ENCODE data around the gene PLXNA3. TPM values are rescaled to one million over a fixed set of nuclear protein-coding genes. Genes with fewer than 3 reads are reported as not detected.

Gene PLXNA3
- total RNA-seq, 1 experiment from 2014 or later, result 36.3 TPM

DNA sequence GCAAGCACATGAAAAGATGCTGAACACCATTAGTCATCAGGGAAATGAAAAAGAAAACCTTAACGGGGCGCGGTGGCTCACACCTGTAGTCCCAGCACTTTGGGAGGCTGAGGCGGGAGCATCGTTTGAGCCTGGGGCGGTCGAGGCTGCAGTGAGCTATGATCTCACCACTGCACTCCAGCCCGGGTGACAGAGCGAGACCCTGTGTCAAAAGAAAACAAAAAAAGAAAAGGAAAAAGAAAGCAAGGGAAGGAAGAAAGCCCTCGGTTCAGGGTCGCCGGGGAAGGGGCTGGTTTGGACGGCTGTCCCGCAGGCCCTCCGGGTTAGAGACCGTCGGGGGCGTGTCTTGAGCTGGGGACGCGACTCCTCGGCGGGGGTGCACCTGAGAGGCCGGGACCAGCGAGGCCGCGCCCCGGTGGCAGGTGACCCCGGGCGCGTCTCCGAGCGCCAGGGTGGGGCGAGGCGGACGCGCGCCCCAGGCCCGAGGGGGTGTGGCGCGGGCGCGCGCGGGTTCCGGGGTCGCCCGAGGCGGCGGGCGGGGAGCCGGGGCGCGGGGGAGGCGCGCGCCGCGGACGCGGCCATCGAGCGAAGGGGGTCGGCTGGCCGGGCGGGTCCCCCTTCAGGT is 478 bp upstream of the PLXNA3 start:
- Histone ChIP-seq H3K9ac (ENCODE audit: extremely low read depth, insufficient read length, low read length) (no peak overlapping the region), H3K4me1 (ENCODE audit: insufficient read depth, low read length) (no peaks in the 10 kb centered on the region), H3K18ac (ENCODE audit: insufficient read length, low read depth, low read length) (no peak overlapping the region), H4K5ac (ENCODE audit: insufficient read length, low read depth, low read length) (no peak overlapping the region), H2BK5ac (ENCODE audit: insufficient read length, low read length) (no peak overlapping the region), H4K20me1 (ENCODE audit: control insufficient read depth, insufficient read depth, insufficient read length) (no peaks in the 10 kb centered on the region), H3K14ac (ENCODE audit: insufficient read depth, low read length) (no peak overlapping the region), H3K23me2 (ENCODE audit: insufficient read length, low read depth, low read length, poor library complexity, severe bottlenecking) (peaks cover 8% of the 10 kb centered on the region), H3K56ac (ENCODE audit: insufficient read length, low read depth, low read length) (no peak overlapping the region), H3K27ac (ENCODE audit: insufficient read length, low read depth, low read length) (no peak overlapping the region), H2BK12ac (ENCODE audit: insufficient read length, low read depth, low read length) (no peak overlapping the region), H3K79me1 (ENCODE audit: insufficient read depth, low read depth, low read length, poor library complexity, severe bottlenecking) (no peaks in the 10 kb centered on the region), H4K8ac (replicated peaks; ENCODE audit: insufficient read length, low read depth, low read length) (no peak overlapping the region), H2BK15ac (ENCODE audit: low read depth, low read length) (no peak overlapping the region), H3K79me2 (ENCODE audit: insufficient read depth, low read length) (no peaks in the 10 kb centered on the region), H3K4me2 (ENCODE audit: insufficient read depth, insufficient read length, low read length) (no peak overlapping the region), H4K91ac (ENCODE audit: insufficient read length, low read depth, low read length) (no peak overlapping the region), H3K27me3 (ENCODE audit: insufficient read depth, low read length) (no peaks in the 10 kb centered on the region; the same call in 1 of the 2 replicates), H2AFZ (ENCODE audit: low read length) (no peak overlapping the region), H3K23ac (ENCODE audit: insufficient read length, low read depth, low read length) (no peak overlapping the region), H3K4ac (ENCODE audit: low read depth, low read length) (no peak overlapping the region), H2AK5ac (ENCODE audit: insufficient read length, low read length) (no peak overlapping the region), H3T11ph (ENCODE audit: low read length) (no peak overlapping the region), H3K9me3 (ENCODE audit: control insufficient read depth, low read depth, low read length) (peaks cover 9% of the 10 kb centered on the region), H2BK120ac (ENCODE audit: low read depth, low read length, poor library complexity, severe bottlenecking) (no peak overlapping the region), H2BK20ac (ENCODE audit: low read depth, low read length, poor library complexity, severe bottlenecking) (no peak overlapping the region)
- peaks cover 0 to 7% of the 10 kb centered on the region in 2 experiments; a peak in 1 of 4 replicates for H3K4me1 Mint-ChIP-seq
- peaks cover 65 to 85% of the 10 kb centered on the region in 2 experiments for H3K9me3 Mint-ChIP-seq
- H3K36me3 Mint-ChIP-seq (ENCODE audit: insufficient read depth in 1 of 3, low read depth in 3 of 3), result peaks cover 25 to 32% (median 26%) of the 10 kb centered on the region in 3 experiments
- TF ChIP-seq, protein P1, sequence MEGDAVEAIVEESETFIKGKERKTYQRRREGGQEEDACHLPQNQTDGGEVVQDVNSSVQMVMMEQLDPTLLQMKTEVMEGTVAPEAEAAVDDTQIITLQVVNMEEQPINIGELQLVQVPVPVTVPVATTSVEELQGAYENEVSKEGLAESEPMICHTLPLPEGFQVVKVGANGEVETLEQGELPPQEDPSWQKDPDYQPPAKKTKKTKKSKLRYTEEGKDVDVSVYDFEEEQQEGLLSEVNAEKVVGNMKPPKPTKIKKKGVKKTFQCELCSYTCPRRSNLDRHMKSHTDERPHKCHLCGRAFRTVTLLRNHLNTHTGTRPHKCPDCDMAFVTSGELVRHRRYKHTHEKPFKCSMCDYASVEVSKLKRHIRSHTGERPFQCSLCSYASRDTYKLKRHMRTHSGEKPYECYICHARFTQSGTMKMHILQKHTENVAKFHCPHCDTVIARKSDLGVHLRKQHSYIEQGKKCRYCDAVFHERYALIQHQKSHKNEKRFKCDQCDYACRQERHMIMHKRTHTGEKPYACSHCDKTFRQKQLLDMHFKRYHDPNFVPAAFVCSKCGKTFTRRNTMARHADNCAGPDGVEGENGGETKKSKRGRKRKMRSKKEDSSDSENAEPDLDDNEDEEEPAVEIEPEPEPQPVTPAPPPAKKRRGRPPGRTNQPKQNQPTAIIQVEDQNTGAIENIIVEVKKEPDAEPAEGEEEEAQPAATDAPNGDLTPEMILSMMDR (conservative IDR thresholded peaks at IDR 0.05), result no peak
- DNase-seq, result peak; percentile 75
- peaks cover 25% of the 10 kb centered on the region for H3K27me3 Mint-ChIP-seq (ENCODE audit: low read depth)
- WGBS (ENCODE audit: extremely low coverage, insufficient read length, low lambda C conversion rate), result no CpG with 5 or more reads among the region's 65 CpGs
- H3K4me3 Mint-ChIP-seq, result peak overlapping the region; percentile 65 to 88
- peak overlapping the region in 1 of 3 experiments; percentile 22; a peak in 1 of 7 replicates for H3K27ac Mint-ChIP-seq
